ENCODE measurements around the gene MAP3K4. TPM values are rescaled to one million over a fixed set of nuclear protein-coding genes. Genes with fewer than 3 reads are reported as not detected.

The MAP3K4 gene
- total and polyA plus RNA-seq, 12 donors = 11.9 to 37.0 (median 18.8) TPM

DNA sequence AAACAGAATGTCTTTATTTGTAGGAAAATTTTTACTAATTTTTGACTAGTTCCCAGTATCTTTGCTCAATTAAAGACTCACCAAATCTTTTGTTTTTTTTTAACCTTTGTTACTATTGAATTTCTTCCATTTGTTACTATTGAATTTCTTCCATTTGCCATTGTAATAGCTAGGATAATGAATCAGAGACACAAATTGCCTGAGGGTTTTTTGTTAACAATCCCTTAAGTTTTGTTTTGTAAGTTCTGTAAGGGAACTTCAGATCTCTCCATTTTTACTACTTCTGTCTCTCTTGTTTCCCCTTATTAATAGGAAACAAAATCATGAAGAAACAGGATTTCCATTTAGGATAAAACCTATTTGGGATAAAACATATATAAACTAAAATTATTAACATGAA is 104.3 kb downstream of the MAP3K4 start:
- intact Hi-C loops (cut with DNase I) = no loop called here

GRCh38 chr6:161100072-161100471 is 108.5 kb downstream of the MAP3K4 start:
- H3K9me3 ChIP-seq (replicated peaks in 1 of 3) = no peaks in the 10 kb centered on the region
- TF ChIP-seq POLR2A (IDR thresholded peaks at IDR 0.05) (no peak), CTCF (IDR thresholded peaks at IDR 0.05) (no peak)
- peaks cover 0 to 35% of the 10 kb centered on the region in 2 donors for H3K36me3 ChIP-seq (replicated peaks in 1 of 2)
- intact Hi-C loops (cut with DNase I) = no loop called here
- H3K27ac ChIP-seq = no peak overlapping the region
- no peaks in the 10 kb centered on the region for H3K4me1 ChIP-seq (replicated peaks in 1 of 2)
- H3K27me3 ChIP-seq = no peaks in the 10 kb centered on the region
- WGBS, 4 donors = 87 to 92% (median 88%) methylated on average over 8 of the region's 8 CpGs
- no peak overlapping the region for H3K4me3 ChIP-seq
- DNase-seq = no peak

More for the DNA sequence above, 104.3 kb downstream of the MAP3K4 start:
- no peaks in the 10 kb centered on the region for H3K4me1 ChIP-seq (replicated peaks in 1 of 2)
- no peak overlapping the region for H3K27ac ChIP-seq
- TF ChIP-seq POLR2A (IDR thresholded peaks at IDR 0.05) = no peak
- TF ChIP-seq CTCF (IDR thresholded peaks at IDR 0.05) = no peak
- peaks cover 0 to 3% (median 0%) of the 10 kb centered on the region in 3 donors for H3K9me3 ChIP-seq (replicated peaks in 1 of 3)
- H3K36me3 ChIP-seq (replicated peaks in 1 of 2) = peaks cover 0 to 54% of the 10 kb centered on the region in 2 donors
- no peaks in the 10 kb centered on the region for H3K27me3 ChIP-seq
- no peak for DNase-seq
- H3K4me3 ChIP-seq = no peak overlapping the region

GRCh38 chr6:161101517-161101916 is 109.9 kb downstream of the MAP3K4 start:
- H3K9me3 ChIP-seq (replicated peaks in 1 of 3) = no peaks in the 10 kb centered on the region
- intact Hi-C loops (cut with DNase I) = no loop called here
- no peak overlapping the region for H3K4me3 ChIP-seq
- no peaks in the 10 kb centered on the region for H3K27me3 ChIP-seq
- no peak for DNase-seq
- no peak for TF ChIP-seq POLR2A (IDR thresholded peaks at IDR 0.05)
- TF ChIP-seq CTCF (IDR thresholded peaks at IDR 0.05) = no peak
- H3K36me3 ChIP-seq (replicated peaks in 1 of 2) = peaks cover 0 to 41% of the 10 kb centered on the region in 2 donors
- 88 to 93% (median 91%) methylated on average over 7 of the region's 7 CpGs for WGBS, 4 donors
- no peaks in the 10 kb centered on the region for H3K4me1 ChIP-seq (replicated peaks in 1 of 2)
- H3K27ac ChIP-seq = no peak overlapping the region

GRCh38 chr6:161103475-161103874 is 111.9 kb downstream of the MAP3K4 start:
- DNase-seq = no peak
- Histone ChIP-seq H3K9me3 (replicated peaks in 1 of 3) (no peaks in the 10 kb centered on the region), H3K4me3 (no peak overlapping the region), H3K27ac (no peak overlapping the region), H3K36me3 (replicated peaks in 1 of 2) (peaks cover 0 to 42% of the 10 kb centered on the region in 2 donors), H3K4me1 (replicated peaks in 1 of 2) (no peaks in the 10 kb centered on the region), H3K27me3 (no peaks in the 10 kb centered on the region)
- intact Hi-C loops (cut with DNase I) = no loop called here
- WGBS, 4 donors = 88 to 97% (median 95%) methylated on average over 4 of the region's 4 CpGs
- TF ChIP-seq CTCF (IDR thresholded peaks at IDR 0.05) (no peak), POLR2A (IDR thresholded peaks at IDR 0.05) (no peak)
